Suprapubic skin (tissue), 4 donors: ENCODE data around the gene RINT1. TPM values are rescaled to one million over a fixed set of nuclear protein-coding genes. Genes with fewer than 3 reads are reported as not detected.

Source experiments
- DNase-seq, 2 donors: peaks; one replicate each; pipeline ENCODE4 v3.0.0-alpha.2; 2019; ENCODE audit warnings: low spot score in 2 of 2
- H3K27ac ChIP-seq: fragments of 200-600 bp; sonication (generic); one replicate; pipeline ENCODE4 v1.5.1; 2019
- H3K27me3 ChIP-seq: fragments of 200-600 bp; sonication (generic); one replicate; pipeline ENCODE4 v1.5.1; 2019
- H3K36me3 ChIP-seq: fragments of 200-600 bp; sonication (generic); one replicate; pipeline ENCODE4 v1.5.1; 2019
- H3K4me1 ChIP-seq: fragments of 200-600 bp; sonication (generic); one replicate; pipeline ENCODE4 v1.5.1; 2019
- H3K4me3 ChIP-seq: fragments of 200-600 bp; sonication (generic); one replicate; pipeline ENCODE4 v1.5.1; 2019; ENCODE audit warnings: mild to moderate bottlenecking
- H3K9me3 ChIP-seq: fragments of 200-600 bp; sonication (generic); one replicate; pipeline ENCODE4 v1.5.1; 2019
- EP300 ChIP-seq: sonication (generic); formaldehyde crosslinking; IDR thresholded peaks from one replicate; pipeline ENCODE4 v1.6.1; 2017; ENCODE audit warnings: antibody characterized with exemption
- POLR2A ChIP-seq, 2 donors: fragments of 450-650 bp; IDR thresholded peaks; one replicate each; pipeline ENCODE4 v1.6.1; 2017; ENCODE audit warnings: antibody characterized with exemption in 2 of 2, mild to moderate bottlenecking in 2 of 2, moderate library complexity in 2 of 2
- POLR2AphosphoS5 ChIP-seq, 3 donors: sonication (generic); formaldehyde crosslinking; IDR thresholded peaks; one replicate each; pipeline ENCODE4 v1.6.1; 2017; ENCODE audit warnings: antibody characterized with exemption in 3 of 3
- WGBS: methylation state at CpG from one replicate; pipeline ENCODE4 v1.1.5; 2018; 5-methylcytosine and 5-hydroxymethylcytosine counted together
- total RNA-seq, 4 donors: library from RNA; depleted of rRNA; stranded (reverse); fragments of >200 nt; gene quantifications; one replicate each; pipeline ENCODE4 v1.1.0, GENCODE V29; 2016
- TF ChIP-seq, protein P1 (sequence below), 2 donors: fragments of 200-600 bp in 1 of 2; fragments of 450-650 bp in 1 of 2; sonication (generic) in 1 of 2; IDR thresholded peaks; one replicate each; pipeline ENCODE4 v1.5.1; 2016 to 2019; ENCODE audit warnings: antibody characterized with exemption in 2 of 2, mild to moderate bottlenecking in 1 of 2, moderate library complexity in 1 of 2

Gene RINT1
- 10 to 100 TPM; 12.9 to 39.5 (median 17.4) TPM for total RNA-seq

DNA sequence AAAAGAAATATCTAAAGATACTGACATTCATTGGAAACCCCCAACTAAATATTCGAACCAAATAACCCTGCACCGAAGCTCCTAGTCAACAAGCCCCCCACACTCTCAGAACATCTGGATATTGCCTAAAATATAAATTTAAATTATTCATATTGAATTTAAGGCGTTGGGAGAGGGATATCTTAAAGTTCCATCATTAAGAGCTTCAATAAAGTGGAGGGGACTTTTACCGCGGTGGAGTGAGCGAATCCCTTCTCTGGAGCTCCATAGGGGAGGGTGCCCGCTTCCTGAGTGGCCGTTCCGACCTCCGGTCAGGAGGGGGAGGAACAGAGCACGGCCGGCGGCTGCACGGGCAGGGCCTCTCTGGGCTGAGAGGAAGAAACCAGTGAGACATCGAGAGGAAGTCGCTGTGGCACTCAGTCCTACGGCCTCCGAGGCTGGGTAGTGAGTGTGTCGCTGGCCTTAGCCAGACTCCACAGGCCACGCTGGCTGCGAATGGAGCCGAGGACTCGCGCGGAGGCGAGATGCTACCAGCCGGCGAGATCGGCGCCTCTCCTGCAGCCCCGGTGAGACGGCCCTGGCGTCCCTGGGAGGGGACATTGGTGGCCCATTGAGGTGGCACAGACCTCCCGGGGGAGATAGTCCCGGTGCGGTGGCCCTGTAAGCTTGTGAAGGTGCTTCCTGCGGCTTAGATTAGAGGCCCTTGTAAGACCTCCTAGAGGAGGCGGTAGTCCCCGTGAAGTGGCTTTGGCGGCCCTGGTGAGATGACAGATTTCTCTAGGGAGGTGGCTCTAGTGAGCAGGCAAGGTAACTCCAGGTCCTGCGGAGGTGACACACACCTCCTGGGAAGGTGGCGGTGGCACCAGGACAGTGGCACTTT lies at the start of gene RINT1:
RINT1 (plus strand) TSS at position 410 of the 880 bp plus-strand sequence; CDS start at position 525, 115 bp downstream.
- Histone ChIP-seq H3K36me3 (peaks cover 12% of the 10 kb centered on the region), H3K27ac (peak within 1 kb of the TSS; percentile 86), H3K4me3 (peak within 1 kb of the TSS; percentile 86), H3K27me3 (no peaks in the 10 kb centered on the region), H3K4me1 (peaks cover 25% of the 10 kb centered on the region), H3K9me3 (no peaks in the 10 kb centered on the region)
- DNase-seq: peak; percentile 92 to 96
- TF ChIP-seq POLR2AphosphoS5 (IDR thresholded peaks at IDR 0.05) (peak; percentile 42 to 65 (median 55)), POLR2A (IDR thresholded peaks at IDR 0.05) (peak; percentile 64), EP300 (no peak)
- TF ChIP-seq, protein P1, sequence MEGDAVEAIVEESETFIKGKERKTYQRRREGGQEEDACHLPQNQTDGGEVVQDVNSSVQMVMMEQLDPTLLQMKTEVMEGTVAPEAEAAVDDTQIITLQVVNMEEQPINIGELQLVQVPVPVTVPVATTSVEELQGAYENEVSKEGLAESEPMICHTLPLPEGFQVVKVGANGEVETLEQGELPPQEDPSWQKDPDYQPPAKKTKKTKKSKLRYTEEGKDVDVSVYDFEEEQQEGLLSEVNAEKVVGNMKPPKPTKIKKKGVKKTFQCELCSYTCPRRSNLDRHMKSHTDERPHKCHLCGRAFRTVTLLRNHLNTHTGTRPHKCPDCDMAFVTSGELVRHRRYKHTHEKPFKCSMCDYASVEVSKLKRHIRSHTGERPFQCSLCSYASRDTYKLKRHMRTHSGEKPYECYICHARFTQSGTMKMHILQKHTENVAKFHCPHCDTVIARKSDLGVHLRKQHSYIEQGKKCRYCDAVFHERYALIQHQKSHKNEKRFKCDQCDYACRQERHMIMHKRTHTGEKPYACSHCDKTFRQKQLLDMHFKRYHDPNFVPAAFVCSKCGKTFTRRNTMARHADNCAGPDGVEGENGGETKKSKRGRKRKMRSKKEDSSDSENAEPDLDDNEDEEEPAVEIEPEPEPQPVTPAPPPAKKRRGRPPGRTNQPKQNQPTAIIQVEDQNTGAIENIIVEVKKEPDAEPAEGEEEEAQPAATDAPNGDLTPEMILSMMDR (IDR thresholded peaks at IDR 0.05): peak in 1 of 2 donors; percentile 76
- 5% methylated on average over 21 of the region's 42 CpGs for WGBS

DNA sequence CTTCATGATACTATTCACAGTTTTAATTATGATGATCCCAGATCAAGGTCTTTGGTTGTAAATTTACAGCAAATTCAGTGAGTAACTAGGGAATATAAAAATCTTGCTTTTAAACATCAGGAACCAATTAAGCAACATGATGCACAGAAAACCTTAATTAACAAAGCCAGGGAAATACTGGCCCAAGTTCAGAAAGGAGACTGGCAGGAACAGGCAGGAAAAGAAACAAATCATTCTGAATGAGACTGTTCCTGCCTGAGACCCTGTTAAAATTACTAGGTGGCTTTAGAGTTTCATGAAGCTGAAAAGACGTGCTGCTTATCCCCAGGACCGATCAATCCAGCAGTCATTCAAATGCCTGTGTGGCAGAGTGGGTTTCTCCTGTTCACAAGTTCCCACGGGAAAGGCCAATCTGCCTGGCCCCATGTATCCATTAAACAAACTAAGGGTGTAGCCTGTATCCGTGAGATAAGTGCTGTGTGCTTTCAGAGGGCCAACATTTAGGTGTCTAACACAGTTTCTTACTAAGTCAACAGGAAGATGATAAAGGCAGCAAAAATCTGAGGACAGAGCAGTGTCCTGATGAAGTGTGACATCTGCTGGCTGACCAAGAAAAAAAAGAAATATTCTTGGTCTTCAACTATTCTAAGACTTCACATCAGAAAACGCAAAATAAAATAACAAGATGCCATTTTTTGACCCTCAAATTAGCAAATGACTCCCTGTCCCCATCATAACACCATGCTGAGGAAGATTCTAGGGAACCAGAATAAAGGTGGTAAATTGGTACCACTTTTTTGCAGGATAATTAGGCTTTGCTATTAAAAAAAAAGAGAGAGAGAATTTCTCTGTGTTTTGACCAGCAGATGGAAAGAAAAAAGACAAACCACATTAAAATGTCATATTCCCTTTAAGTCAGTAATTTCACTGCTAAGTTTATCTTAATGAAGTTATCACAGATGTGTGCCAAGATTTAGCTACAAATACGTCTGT lies 44.1 kb upstream of the RINT1 start:
- TF ChIP-seq POLR2A (IDR thresholded peaks at IDR 0.05): no peak
- TF ChIP-seq, protein P1 (IDR thresholded peaks at IDR 0.05): peak in 1 of 2 donors; percentile 13
- Histone ChIP-seq H3K27ac (no peak overlapping the region), H3K36me3 (peaks cover 15% of the 10 kb centered on the region), H3K4me1 (no peaks in the 10 kb centered on the region), H3K4me3 (no peak overlapping the region), H3K27me3 (no peaks in the 10 kb centered on the region), H3K9me3 (no peaks in the 10 kb centered on the region)
- 55% methylated on average over 6 of the region's 6 CpGs for WGBS
- DNase-seq: no peak

DNA sequence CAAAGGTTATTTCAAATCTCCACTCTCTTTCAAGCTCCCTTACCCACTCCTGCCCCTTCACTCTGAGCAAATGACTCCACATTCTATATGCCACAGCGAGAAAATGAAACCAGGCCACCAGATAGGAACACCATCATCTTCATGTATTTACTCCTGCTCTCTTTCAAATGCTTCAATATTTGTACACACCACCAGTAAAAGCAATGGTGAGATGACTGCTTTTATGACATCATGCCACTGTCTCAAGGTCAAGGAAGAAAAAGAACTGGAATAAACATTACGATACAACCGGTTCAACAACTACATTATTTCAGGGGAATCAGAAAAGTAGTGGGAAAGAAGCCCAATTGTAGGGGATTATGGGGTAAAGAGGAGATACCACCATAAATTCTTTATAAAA lies 42.6 kb upstream of the RINT1 start:
- Histone ChIP-seq H3K4me1 (no peaks in the 10 kb centered on the region), H3K9me3 (no peaks in the 10 kb centered on the region), H3K4me3 (no peak overlapping the region), H3K27me3 (no peaks in the 10 kb centered on the region), H3K36me3 (peaks cover 15% of the 10 kb centered on the region), H3K27ac (no peak overlapping the region)
- WGBS: 76% methylated on average over 3 of the region's 3 CpGs
- TF ChIP-seq EP300: no peak
- TF ChIP-seq, protein P1 (IDR thresholded peaks at IDR 0.05): no peak
- no peak for TF ChIP-seq POLR2A (IDR thresholded peaks at IDR 0.05)
- no peak for TF ChIP-seq POLR2AphosphoS5 (IDR thresholded peaks at IDR 0.05)
- no peak for DNase-seq

DNA sequence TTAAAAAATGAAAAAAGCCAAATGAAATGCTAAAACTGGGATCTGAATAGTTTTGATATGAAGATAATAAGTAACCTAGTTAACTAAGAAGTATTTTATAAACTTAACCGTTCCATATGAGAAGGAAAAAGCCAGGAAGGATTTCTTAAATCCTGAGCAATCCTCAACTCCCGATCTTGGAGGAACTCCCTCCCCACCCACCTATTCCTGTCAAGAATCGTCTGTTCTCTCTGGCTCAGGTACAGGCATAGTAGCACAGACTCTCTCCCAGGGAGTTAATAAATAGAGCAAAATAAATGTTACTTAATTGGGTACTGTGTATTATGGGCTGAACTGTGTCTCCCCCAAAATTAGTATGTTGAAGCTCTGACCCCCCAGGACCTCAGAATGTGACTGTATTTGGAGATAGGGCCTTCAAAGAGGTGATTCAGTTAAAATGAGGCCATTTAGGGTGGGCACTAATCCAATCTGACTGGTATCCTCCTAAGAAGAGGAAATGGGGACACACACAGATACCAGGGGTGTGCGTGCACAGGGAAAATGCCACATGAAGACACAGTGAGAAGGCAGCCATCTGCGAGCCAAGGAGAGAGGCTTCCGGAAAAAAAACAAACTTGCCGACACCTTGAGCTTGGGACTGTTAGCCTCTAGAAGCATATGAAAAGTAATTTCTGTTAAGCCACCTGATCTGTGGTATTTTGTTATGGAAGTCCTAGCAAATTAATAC lies 38.6 kb upstream of the RINT1 start:
- Histone ChIP-seq H3K9me3 (no peaks in the 10 kb centered on the region), H3K4me1 (no peaks in the 10 kb centered on the region), H3K4me3 (no peak overlapping the region), H3K27me3 (no peaks in the 10 kb centered on the region), H3K36me3 (peaks cover 1% of the 10 kb centered on the region), H3K27ac (no peak overlapping the region)
- no peak for TF ChIP-seq POLR2A (IDR thresholded peaks at IDR 0.05)
- TF ChIP-seq, protein P1 (IDR thresholded peaks at IDR 0.05): no peak
- TF ChIP-seq POLR2AphosphoS5 (IDR thresholded peaks at IDR 0.05): no peak
- TF ChIP-seq EP300: no peak
- DNase-seq: no peak
- 73% methylated on average over 7 of the region's 7 CpGs for WGBS
